ENCODE data around the gene PEAK1.
"Not testable (repeated sequence)": the region's sequence is repeated elsewhere in the genome, so short reads cannot be mapped to it uniquely, and the experiment has no call there.

PEAK1 gene

GRCh38 chr15:77167406-77167805, 252.5 kb downstream of the PEAK1 start:
- Histone ChIP-seq H3K4me1 (ENCODE audit: control insufficient read depth, low read depth, low read length) (peaks cover 3% of the 10 kb centered on the region), H4K5ac (ENCODE audit: low read length) (no peak overlapping the region)
- no CpG with 5 or more reads among the region's 3 CpGs for WGBS (ENCODE audit: extremely low coverage, insufficient coverage, low lambda C conversion rate)

DNA sequence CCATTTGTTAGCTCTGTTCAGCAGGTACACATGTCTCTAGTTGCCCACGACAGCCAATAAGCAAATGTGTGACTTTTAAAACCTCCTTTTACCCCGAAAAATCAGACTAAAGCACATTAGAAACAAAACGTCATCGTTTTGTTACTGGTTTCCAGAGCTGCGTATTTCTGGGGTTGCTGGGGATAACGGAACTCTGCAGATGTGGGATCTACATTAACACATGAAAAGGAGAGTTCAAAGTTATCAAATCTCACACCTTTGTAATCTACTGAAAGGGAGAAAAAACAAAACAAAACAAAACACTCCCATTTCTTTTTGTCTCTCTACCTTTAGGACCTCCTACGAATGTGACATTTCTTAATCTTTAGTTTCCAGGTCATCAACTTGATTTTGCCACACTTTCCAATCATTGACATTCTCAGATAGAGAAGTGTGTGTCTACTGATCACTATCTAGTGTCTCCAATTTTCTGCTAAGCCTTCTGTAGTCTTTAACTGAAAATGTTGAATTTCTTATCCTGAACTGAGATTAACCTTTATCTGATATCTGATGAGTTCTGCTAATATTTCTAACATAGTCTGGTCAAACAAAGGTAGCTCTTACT, 256.0 kb downstream of the PEAK1 start:
- no peaks in the 10 kb centered on the region for H3K79me1 ChIP-seq (ENCODE audit: low read length)
- H4K5ac ChIP-seq (ENCODE audit: low read length), result no peak overlapping the region
- H3K27me3 ChIP-seq (ENCODE audit: insufficient read depth, low read length, poor library complexity), result no peaks in the 10 kb centered on the region
- no peak overlapping the region for H3K4me3 ChIP-seq (ENCODE audit: low read length)
- H4K8ac ChIP-seq (ENCODE audit: low read depth, low read length), result no peak overlapping the region
- no peak overlapping the region for H2AK5ac ChIP-seq (ENCODE audit: low read length)
- no peak overlapping the region for H3K27ac ChIP-seq (ENCODE audit: low read depth, low read length)
- no peak overlapping the region for H2BK120ac ChIP-seq (ENCODE audit: low read depth, low read length)
- H2BK15ac ChIP-seq (replicated peaks; ENCODE audit: low read depth), result no peak overlapping the region
- peak; percentile 59 for DNase-seq
- no CpG with 5 or more reads among the region's 7 CpGs for WGBS (ENCODE audit: extremely low coverage, insufficient coverage, low lambda C conversion rate)
- peaks cover 3% of the 10 kb centered on the region for H3K4me1 ChIP-seq (ENCODE audit: control insufficient read depth, low read depth, low read length)
- H3K79me2 ChIP-seq (ENCODE audit: control insufficient read depth, insufficient read depth, low read length), result no peaks in the 10 kb centered on the region
- no peaks in the 10 kb centered on the region for H3K36me3 ChIP-seq (ENCODE audit: control insufficient read depth, insufficient read depth, low read length)
- no peak overlapping the region for H3K4me2 ChIP-seq (ENCODE audit: low read length)
- H3K23ac ChIP-seq (ENCODE audit: low read length), result no peak overlapping the region
- H3K18ac ChIP-seq (ENCODE audit: low read length), result no peak overlapping the region
- no peak overlapping the region for H3K9ac ChIP-seq (ENCODE audit: low read length)
- H3K56ac ChIP-seq (ENCODE audit: low read length), result no peak overlapping the region
- no peak overlapping the region for H2BK5ac ChIP-seq (ENCODE audit: low read length)
- H3K4ac ChIP-seq (ENCODE audit: low read depth, low read length), result no peak overlapping the region

More at GRCh38 chr15:77167406-77167805, 252.5 kb downstream of the PEAK1 start:
- no peaks in the 10 kb centered on the region for H3K79me2 ChIP-seq (ENCODE audit: control insufficient read depth, insufficient read depth, low read length)
- H2BK5ac ChIP-seq (ENCODE audit: low read length), result no peak overlapping the region
- H2AK5ac ChIP-seq (ENCODE audit: low read length), result no peak overlapping the region
- no peak overlapping the region for H3K23ac ChIP-seq (ENCODE audit: low read length)
- no peaks in the 10 kb centered on the region for H3K27me3 ChIP-seq (ENCODE audit: insufficient read depth, low read length, poor library complexity)
- no peak for DNase-seq
- H3K4ac ChIP-seq (ENCODE audit: low read depth, low read length), result no peak overlapping the region
- H3K27ac ChIP-seq (ENCODE audit: low read depth, low read length), result no peak overlapping the region
- no peak overlapping the region for H3K56ac ChIP-seq (ENCODE audit: low read length)
- H3K36me3 ChIP-seq (ENCODE audit: control insufficient read depth, insufficient read depth, low read length), result no peaks in the 10 kb centered on the region
- H3K4me2 ChIP-seq (ENCODE audit: low read length), result no peak overlapping the region
- H3K79me1 ChIP-seq (ENCODE audit: low read length), result no peaks in the 10 kb centered on the region
- no peak overlapping the region for H3K4me3 ChIP-seq (ENCODE audit: low read length)
- H3K9ac ChIP-seq (ENCODE audit: low read length), result no peak overlapping the region
- H3K18ac ChIP-seq (ENCODE audit: low read length), result no peak overlapping the region
- no peak overlapping the region for H2BK15ac ChIP-seq (replicated peaks; ENCODE audit: low read depth)
- no peak overlapping the region for H4K8ac ChIP-seq (ENCODE audit: low read depth, low read length)
- no peak overlapping the region for H2BK120ac ChIP-seq (ENCODE audit: low read depth, low read length)

- no peak overlapping the region for H3K18ac ChIP-seq (ENCODE audit: low read length)
- H3K36me3 ChIP-seq (ENCODE audit: control insufficient read depth, insufficient read depth, low read length), result no peaks in the 10 kb centered on the region
- no peak overlapping the region for H2AK5ac ChIP-seq (ENCODE audit: low read length)
- peaks cover 3% of the 10 kb centered on the region for H3K4me1 ChIP-seq (ENCODE audit: control insufficient read depth, low read depth, low read length)
- H3K79me1 ChIP-seq (ENCODE audit: low read length), result no peaks in the 10 kb centered on the region
- no peak overlapping the region for H3K23ac ChIP-seq (ENCODE audit: low read length)
- H3K79me2 ChIP-seq (ENCODE audit: control insufficient read depth, insufficient read depth, low read length), result no peaks in the 10 kb centered on the region
- H3K56ac ChIP-seq (ENCODE audit: low read length), result no peak overlapping the region
- no CpG with 5 or more reads among the region's 4 CpGs for WGBS (ENCODE audit: extremely low coverage, insufficient coverage, low lambda C conversion rate)
- H2BK120ac ChIP-seq (ENCODE audit: low read depth, low read length), result no peak overlapping the region
- DNase-seq, result no peak
- H3K27me3 ChIP-seq (ENCODE audit: insufficient read depth, low read length, poor library complexity), result no peaks in the 10 kb centered on the region
- no peak overlapping the region for H3K4me3 ChIP-seq (ENCODE audit: low read length)
- H4K5ac ChIP-seq (ENCODE audit: low read length), result no peak overlapping the region
- no peak overlapping the region for H3K27ac ChIP-seq (ENCODE audit: low read depth, low read length)
- no peak overlapping the region for H2BK5ac ChIP-seq (ENCODE audit: low read length)
- H2BK15ac ChIP-seq (replicated peaks; ENCODE audit: low read depth), result no peak overlapping the region
- no peak overlapping the region for H3K4ac ChIP-seq (ENCODE audit: low read depth, low read length)
- H4K8ac ChIP-seq (ENCODE audit: low read depth, low read length), result no peak overlapping the region
- no peak overlapping the region for H3K9ac ChIP-seq (ENCODE audit: low read length)
- no peak overlapping the region for H3K4me2 ChIP-seq (ENCODE audit: low read length)
These were observed 256.9 kb downstream of the PEAK1 start for GRCh38 chr15:77162872-77163633.

DNA sequence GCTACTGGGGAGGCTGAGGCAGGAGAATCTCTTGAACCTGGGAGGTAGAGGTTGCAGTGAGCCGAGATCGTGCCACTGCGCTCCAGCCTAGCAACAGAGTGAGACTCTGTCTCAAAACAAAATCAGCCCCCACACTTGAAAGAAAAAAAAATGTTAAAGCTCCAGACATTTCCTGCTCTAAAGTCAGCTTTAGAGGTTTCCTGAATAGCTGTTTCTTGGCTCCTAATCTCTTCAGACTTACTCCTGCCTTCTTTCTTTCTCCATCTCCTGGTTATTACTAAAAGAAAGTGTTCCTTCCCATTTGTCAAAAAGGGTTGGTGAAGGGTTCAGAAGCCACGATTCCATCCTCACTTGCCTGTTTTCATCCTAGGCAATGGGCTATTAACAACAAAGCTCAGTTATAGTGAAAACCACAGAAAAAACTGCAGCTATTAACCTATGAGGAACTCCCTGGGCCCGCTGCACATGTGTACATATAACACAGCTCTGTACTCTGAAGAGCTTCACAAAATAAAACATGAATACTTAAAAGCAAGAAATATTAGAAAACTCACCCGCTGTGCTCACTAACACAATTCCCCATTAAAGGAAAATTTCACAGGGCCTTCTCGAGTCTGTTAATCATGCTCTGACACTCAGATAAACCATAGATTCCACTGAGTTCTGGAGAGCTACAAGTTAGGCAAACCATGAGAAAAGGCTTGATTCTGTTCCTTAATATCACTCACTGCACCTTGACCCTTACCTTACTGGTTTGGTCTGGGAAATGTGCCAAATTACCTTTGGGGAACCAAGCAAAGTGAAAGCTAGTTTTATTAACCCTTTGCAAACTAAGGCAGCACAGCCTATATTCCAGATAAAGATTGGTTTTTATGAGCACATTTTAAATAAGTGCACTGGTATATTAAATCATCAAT, 259.1 kb downstream of the PEAK1 start:
- no peak overlapping the region for H2BK15ac ChIP-seq (replicated peaks; ENCODE audit: low read depth)
- no peaks in the 10 kb centered on the region for H3K27me3 ChIP-seq (ENCODE audit: insufficient read depth, low read length, poor library complexity)
- no peak overlapping the region for H3K23ac ChIP-seq (ENCODE audit: low read length)
- H3K79me2 ChIP-seq (ENCODE audit: control insufficient read depth, insufficient read depth, low read length), result no peaks in the 10 kb centered on the region
- H3K4ac ChIP-seq (ENCODE audit: low read depth, low read length), result no peak overlapping the region
- H2BK120ac ChIP-seq (ENCODE audit: low read depth, low read length), result no peak overlapping the region
- no peak overlapping the region for H4K8ac ChIP-seq (ENCODE audit: low read depth, low read length)
- peaks cover 3% of the 10 kb centered on the region for H3K4me1 ChIP-seq (ENCODE audit: control insufficient read depth, low read depth, low read length)
- H3K79me1 ChIP-seq (ENCODE audit: low read length), result no peaks in the 10 kb centered on the region
- H2BK5ac ChIP-seq (ENCODE audit: low read length), result no peak overlapping the region
- H2AK5ac ChIP-seq (ENCODE audit: low read length), result no peak overlapping the region
- H3K56ac ChIP-seq (ENCODE audit: low read length), result no peak overlapping the region
- no peak overlapping the region for H3K9ac ChIP-seq (ENCODE audit: low read length)
- no peak overlapping the region for H3K27ac ChIP-seq (ENCODE audit: low read depth, low read length)
- H3K18ac ChIP-seq (ENCODE audit: low read length), result no peak overlapping the region
- no peak overlapping the region for H3K4me3 ChIP-seq (ENCODE audit: low read length)
- DNase-seq, result no peak
- H3K36me3 ChIP-seq (ENCODE audit: control insufficient read depth, insufficient read depth, low read length), result peaks cover 2% of the 10 kb centered on the region
- H3K4me2 ChIP-seq (ENCODE audit: low read length), result no peak overlapping the region
- no CpG with 5 or more reads among the region's 7 CpGs for WGBS (ENCODE audit: extremely low coverage, insufficient coverage, low lambda C conversion rate)
- no peak overlapping the region for H4K5ac ChIP-seq (ENCODE audit: low read length)

GRCh38 chr15:77156000-77156399, 263.9 kb downstream of the PEAK1 start:
- DNase-seq; H3K4me1 ChIP-seq (ENCODE audit: control insufficient read depth, low read depth, low read length); H2BK5ac ChIP-seq (ENCODE audit: low read length); H2AK5ac ChIP-seq (ENCODE audit: low read length); H3K36me3 ChIP-seq (ENCODE audit: control insufficient read depth, insufficient read depth, low read length); H3K4ac ChIP-seq (ENCODE audit: low read depth, low read length); H3K56ac ChIP-seq (ENCODE audit: low read length); H3K4me2 ChIP-seq (ENCODE audit: low read length); H4K8ac ChIP-seq (ENCODE audit: low read depth, low read length); H3K27me3 ChIP-seq (ENCODE audit: insufficient read depth, low read length, poor library complexity); H3K18ac ChIP-seq (ENCODE audit: low read length); H3K4me3 ChIP-seq (ENCODE audit: low read length); H3K79me1 ChIP-seq (ENCODE audit: low read length); H3K27ac ChIP-seq (ENCODE audit: low read depth, low read length); H3K9ac ChIP-seq (ENCODE audit: low read length); H3K79me2 ChIP-seq (ENCODE audit: control insufficient read depth, insufficient read depth, low read length); H2BK120ac ChIP-seq (ENCODE audit: low read depth, low read length); H2BK15ac ChIP-seq (replicated peaks; ENCODE audit: low read depth); H3K23ac ChIP-seq (ENCODE audit: low read length); H4K5ac ChIP-seq (ENCODE audit: low read length): not testable (repeated sequence)
- no CpG with 5 or more reads among the region's 11 CpGs for WGBS (ENCODE audit: extremely low coverage, insufficient coverage, low lambda C conversion rate)

Measured in mesendoderm (in vitro differentiated cells).